Measurements from ENCODE around the gene MRPL23.

The MRPL23 gene

GRCh38 chr11:1946812-1947484, at the start of gene MRPL23:
Gene MRPL23 (plus strand): TSS chr11:1947332. CDS start chr11:1947363, 31 bp downstream.
- H3K36me3 ChIP-seq (ENCODE audit: insufficient read depth, low read length) = no peaks in the 10 kb centered on the region
- H3K4me3 ChIP-seq (ENCODE audit: low read depth, low read length) = no peak within 1 kb of the TSS
- no peak within 1 kb of the TSS for H3K27ac ChIP-seq (ENCODE audit: low read depth, low read length)
- H3K4me1 ChIP-seq (ENCODE audit: control insufficient read depth, insufficient read depth, low read length, unreplicated experiment) = peaks cover 10% of the 10 kb centered on the region
- no peak within 1 kb of the TSS for H2AFZ ChIP-seq (ENCODE audit: low read length, unreplicated experiment)
- no peaks in the 10 kb centered on the region for H3K27me3 ChIP-seq (ENCODE audit: insufficient read depth, low read length)
- H3K79me2 ChIP-seq (ENCODE audit: control insufficient read depth, insufficient read depth, low read length, unreplicated experiment) = no peaks in the 10 kb centered on the region

- no peaks in the 10 kb centered on the region for H3K4me1 ChIP-seq (ENCODE audit: control insufficient read depth, insufficient read depth, low read length, unreplicated experiment)
- no peak overlapping the region for H2AFZ ChIP-seq (ENCODE audit: low read length, unreplicated experiment)
- no peak overlapping the region for H3K4me3 ChIP-seq (ENCODE audit: low read depth, low read length)
- no peaks in the 10 kb centered on the region for H3K36me3 ChIP-seq (ENCODE audit: insufficient read depth, low read length)
- no peak overlapping the region for H3K27ac ChIP-seq (ENCODE audit: low read depth, low read length)
- H3K79me2 ChIP-seq (ENCODE audit: control insufficient read depth, insufficient read depth, low read length, unreplicated experiment) = no peaks in the 10 kb centered on the region
- peaks cover 36% of the 10 kb centered on the region for H3K27me3 ChIP-seq (ENCODE audit: insufficient read depth, low read length)
Measured at GRCh38 chr11:1899090-1899489, 48.0 kb upstream of the MRPL23 start.

GRCh38 chr11:1899686-1900085, 47.4 kb upstream of the MRPL23 start:
- Histone ChIP-seq H2AFZ (ENCODE audit: low read length, unreplicated experiment) (no peak overlapping the region), H3K27ac (ENCODE audit: low read depth, low read length) (no peak overlapping the region), H3K79me2 (ENCODE audit: control insufficient read depth, insufficient read depth, low read length, unreplicated experiment) (no peaks in the 10 kb centered on the region), H3K4me1 (ENCODE audit: control insufficient read depth, insufficient read depth, low read length, unreplicated experiment) (no peaks in the 10 kb centered on the region), H3K27me3 (ENCODE audit: insufficient read depth, low read length) (peaks cover 36% of the 10 kb centered on the region), H3K36me3 (ENCODE audit: insufficient read depth, low read length) (no peaks in the 10 kb centered on the region), H3K4me3 (ENCODE audit: low read depth, low read length) (no peak overlapping the region)

GRCh38 chr11:1906181-1906580, 41.0 kb upstream of the MRPL23 start:
- Histone ChIP-seq H3K27ac (ENCODE audit: low read depth, low read length) (no peak overlapping the region), H2AFZ (ENCODE audit: low read length, unreplicated experiment) (no peak overlapping the region), H3K36me3 (ENCODE audit: insufficient read depth, low read length) (no peaks in the 10 kb centered on the region)

GRCh38 chr11:1906611-1907423, 40.3 kb upstream of the MRPL23 start:
- Histone ChIP-seq H3K36me3 (ENCODE audit: insufficient read depth, low read length) (no peaks in the 10 kb centered on the region), H3K27ac (ENCODE audit: low read depth, low read length) (no peak overlapping the region), H2AFZ (ENCODE audit: low read length, unreplicated experiment) (no peak overlapping the region), H3K27me3 (ENCODE audit: insufficient read depth, low read length) (no peaks in the 10 kb centered on the region), H3K4me1 (ENCODE audit: control insufficient read depth, insufficient read depth, low read length, unreplicated experiment) (peaks cover 15% of the 10 kb centered on the region), H3K4me3 (ENCODE audit: low read depth, low read length) (no peak overlapping the region), H3K79me2 (ENCODE audit: control insufficient read depth, insufficient read depth, low read length, unreplicated experiment) (no peaks in the 10 kb centered on the region)

More at GRCh38 chr11:1906181-1906580, 41.0 kb upstream of the MRPL23 start:
- Histone ChIP-seq H3K27me3 (ENCODE audit: insufficient read depth, low read length) (no peaks in the 10 kb centered on the region), H3K4me3 (ENCODE audit: low read depth, low read length) (no peak overlapping the region), H3K4me1 (ENCODE audit: control insufficient read depth, insufficient read depth, low read length, unreplicated experiment) (peaks cover 15% of the 10 kb centered on the region), H3K79me2 (ENCODE audit: control insufficient read depth, insufficient read depth, low read length, unreplicated experiment) (no peaks in the 10 kb centered on the region)

GRCh38 chr11:1908618-1909017, 38.5 kb upstream of the MRPL23 start:
- peak overlapping the region; percentile 94 for H2AFZ ChIP-seq (ENCODE audit: low read length, unreplicated experiment)
- no peaks in the 10 kb centered on the region for H3K36me3 ChIP-seq (ENCODE audit: insufficient read depth, low read length)
- H3K4me1 ChIP-seq (ENCODE audit: control insufficient read depth, insufficient read depth, low read length, unreplicated experiment) = peaks cover 15% of the 10 kb centered on the region
- H3K4me3 ChIP-seq (ENCODE audit: low read depth, low read length) = peak overlapping the region; percentile 56
- H3K27me3 ChIP-seq (ENCODE audit: insufficient read depth, low read length) = no peaks in the 10 kb centered on the region
- no peaks in the 10 kb centered on the region for H3K79me2 ChIP-seq (ENCODE audit: control insufficient read depth, insufficient read depth, low read length, unreplicated experiment)
- H3K27ac ChIP-seq (ENCODE audit: low read depth, low read length) = no peak overlapping the region

GRCh38 chr11:1909524-1909923, 37.6 kb upstream of the MRPL23 start:
- no peak overlapping the region for H3K4me3 ChIP-seq (ENCODE audit: low read depth, low read length)
- no peaks in the 10 kb centered on the region for H3K36me3 ChIP-seq (ENCODE audit: insufficient read depth, low read length)
- H3K27me3 ChIP-seq (ENCODE audit: insufficient read depth, low read length) = no peaks in the 10 kb centered on the region
- no peak overlapping the region for H2AFZ ChIP-seq (ENCODE audit: low read length, unreplicated experiment)
- H3K79me2 ChIP-seq (ENCODE audit: control insufficient read depth, insufficient read depth, low read length, unreplicated experiment) = no peaks in the 10 kb centered on the region
- no peak overlapping the region for H3K27ac ChIP-seq (ENCODE audit: low read depth, low read length)
- H3K4me1 ChIP-seq (ENCODE audit: control insufficient read depth, insufficient read depth, low read length, unreplicated experiment) = peaks cover 15% of the 10 kb centered on the region

- Histone ChIP-seq H2AFZ (ENCODE audit: low read length, unreplicated experiment) (no peak overlapping the region), H3K27ac (ENCODE audit: low read depth, low read length) (no peak overlapping the region), H3K27me3 (ENCODE audit: insufficient read depth, low read length) (no peaks in the 10 kb centered on the region)
Measured at GRCh38 chr11:1912289-1912878, 34.7 kb upstream of the MRPL23 start.

GRCh38 chr11:1913271-1914060, 33.7 kb upstream of the MRPL23 start:
- Histone ChIP-seq H3K4me1 (ENCODE audit: control insufficient read depth, insufficient read depth, low read length, unreplicated experiment) (peaks cover 5% of the 10 kb centered on the region), H3K27ac (ENCODE audit: low read depth, low read length) (no peak overlapping the region), H3K36me3 (ENCODE audit: insufficient read depth, low read length) (no peaks in the 10 kb centered on the region), H3K27me3 (ENCODE audit: insufficient read depth, low read length) (no peaks in the 10 kb centered on the region), H3K4me3 (ENCODE audit: low read depth, low read length) (no peak overlapping the region), H2AFZ (ENCODE audit: low read length, unreplicated experiment) (no peak overlapping the region), H3K79me2 (ENCODE audit: control insufficient read depth, insufficient read depth, low read length, unreplicated experiment) (no peaks in the 10 kb centered on the region)

More at GRCh38 chr11:1912289-1912878, 34.7 kb upstream of the MRPL23 start:
- no peaks in the 10 kb centered on the region for H3K79me2 ChIP-seq (ENCODE audit: control insufficient read depth, insufficient read depth, low read length, unreplicated experiment)
- H3K4me3 ChIP-seq (ENCODE audit: low read depth, low read length) = no peak overlapping the region
- peaks cover 8% of the 10 kb centered on the region for H3K4me1 ChIP-seq (ENCODE audit: control insufficient read depth, insufficient read depth, low read length, unreplicated experiment)
- H3K36me3 ChIP-seq (ENCODE audit: insufficient read depth, low read length) = no peaks in the 10 kb centered on the region

- Histone ChIP-seq H2AFZ (ENCODE audit: low read length, unreplicated experiment) (no peak overlapping the region), H3K79me2 (ENCODE audit: control insufficient read depth, insufficient read depth, low read length, unreplicated experiment) (no peaks in the 10 kb centered on the region), H3K4me1 (ENCODE audit: control insufficient read depth, insufficient read depth, low read length, unreplicated experiment) (no peaks in the 10 kb centered on the region), H3K27me3 (ENCODE audit: insufficient read depth, low read length) (no peaks in the 10 kb centered on the region), H3K4me3 (ENCODE audit: low read depth, low read length) (no peak overlapping the region), H3K27ac (ENCODE audit: low read depth, low read length) (no peak overlapping the region), H3K36me3 (ENCODE audit: insufficient read depth, low read length) (no peaks in the 10 kb centered on the region)
Measured at GRCh38 chr11:1915795-1916131, 31.4 kb upstream of the MRPL23 start.

Data from ACC112 (cell line).